ENCODE data around the gene SLC6A12.

The SLC6A12 gene

DNA sequence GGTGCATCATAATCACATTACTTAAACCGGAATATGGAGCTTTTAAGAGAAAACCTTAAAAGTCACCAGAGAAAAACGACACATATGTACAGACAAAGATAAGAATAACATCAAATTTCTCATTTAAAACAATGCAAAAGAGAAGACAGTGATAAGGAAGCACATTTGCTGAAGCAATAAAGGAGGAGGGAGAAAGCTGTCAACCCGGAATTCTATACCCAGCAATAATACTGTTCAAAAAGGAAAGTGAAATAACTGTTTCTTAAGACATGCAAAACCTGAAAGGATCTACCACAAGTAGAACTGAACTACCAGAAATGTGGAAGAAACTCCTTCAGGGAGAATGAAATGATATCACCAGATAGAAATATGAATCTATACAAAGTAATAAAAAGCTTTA lies 33.3 kb upstream of the SLC6A12 start:
- no peaks in the 10 kb centered on the region for H3K36me3 ChIP-seq (replicated peaks)
- H3K27ac ChIP-seq, result no peak overlapping the region
- TF ChIP-seq, protein P1, sequence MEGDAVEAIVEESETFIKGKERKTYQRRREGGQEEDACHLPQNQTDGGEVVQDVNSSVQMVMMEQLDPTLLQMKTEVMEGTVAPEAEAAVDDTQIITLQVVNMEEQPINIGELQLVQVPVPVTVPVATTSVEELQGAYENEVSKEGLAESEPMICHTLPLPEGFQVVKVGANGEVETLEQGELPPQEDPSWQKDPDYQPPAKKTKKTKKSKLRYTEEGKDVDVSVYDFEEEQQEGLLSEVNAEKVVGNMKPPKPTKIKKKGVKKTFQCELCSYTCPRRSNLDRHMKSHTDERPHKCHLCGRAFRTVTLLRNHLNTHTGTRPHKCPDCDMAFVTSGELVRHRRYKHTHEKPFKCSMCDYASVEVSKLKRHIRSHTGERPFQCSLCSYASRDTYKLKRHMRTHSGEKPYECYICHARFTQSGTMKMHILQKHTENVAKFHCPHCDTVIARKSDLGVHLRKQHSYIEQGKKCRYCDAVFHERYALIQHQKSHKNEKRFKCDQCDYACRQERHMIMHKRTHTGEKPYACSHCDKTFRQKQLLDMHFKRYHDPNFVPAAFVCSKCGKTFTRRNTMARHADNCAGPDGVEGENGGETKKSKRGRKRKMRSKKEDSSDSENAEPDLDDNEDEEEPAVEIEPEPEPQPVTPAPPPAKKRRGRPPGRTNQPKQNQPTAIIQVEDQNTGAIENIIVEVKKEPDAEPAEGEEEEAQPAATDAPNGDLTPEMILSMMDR (IDR thresholded peaks at IDR 0.05; ENCODE audit: low read depth, low read length, missing control alignments), result no peak
- in situ Hi-C loops (cut with HindIII; ENCODE audit: low pct_ligation_motif_present, low sequenced_read_pairs), result no loop called here
- no peak for DNase-seq
- H3K4me3 ChIP-seq (ENCODE audit: low read depth, low read length), result no peak overlapping the region
- H3K27me3 ChIP-seq (replicated peaks), result no peaks in the 10 kb centered on the region

DNA sequence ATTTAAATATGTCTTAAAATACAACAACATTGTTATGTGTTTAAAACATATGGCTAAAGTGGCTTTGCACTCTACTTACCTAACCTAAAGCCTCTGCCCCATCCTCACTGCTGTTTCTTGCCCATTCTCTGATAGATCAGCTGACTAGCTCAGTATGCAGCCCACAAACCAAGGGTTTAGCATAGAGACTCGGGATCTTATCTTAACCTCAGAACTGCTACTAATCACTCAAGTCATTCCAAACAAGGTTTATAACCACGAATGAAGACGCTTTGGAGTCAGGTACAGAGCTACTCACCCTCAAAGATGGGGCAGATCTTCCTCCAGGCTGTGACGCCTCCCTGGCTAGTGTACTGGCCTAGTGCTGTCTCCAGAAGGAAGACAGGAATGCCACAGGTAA lies 29.4 kb upstream of the SLC6A12 start:
- Histone ChIP-seq H3K4me3 (ENCODE audit: low read depth, low read length) (no peak overlapping the region), H3K27me3 (replicated peaks) (no peaks in the 10 kb centered on the region), H3K36me3 (replicated peaks) (no peaks in the 10 kb centered on the region), H3K27ac (no peak overlapping the region)
- no peak for DNase-seq
- in situ Hi-C loops (cut with HindIII; ENCODE audit: low pct_ligation_motif_present, low sequenced_read_pairs), result no loop called here
- TF ChIP-seq, protein P1 (IDR thresholded peaks at IDR 0.05; ENCODE audit: low read depth, low read length, missing control alignments), result no peak

DNA sequence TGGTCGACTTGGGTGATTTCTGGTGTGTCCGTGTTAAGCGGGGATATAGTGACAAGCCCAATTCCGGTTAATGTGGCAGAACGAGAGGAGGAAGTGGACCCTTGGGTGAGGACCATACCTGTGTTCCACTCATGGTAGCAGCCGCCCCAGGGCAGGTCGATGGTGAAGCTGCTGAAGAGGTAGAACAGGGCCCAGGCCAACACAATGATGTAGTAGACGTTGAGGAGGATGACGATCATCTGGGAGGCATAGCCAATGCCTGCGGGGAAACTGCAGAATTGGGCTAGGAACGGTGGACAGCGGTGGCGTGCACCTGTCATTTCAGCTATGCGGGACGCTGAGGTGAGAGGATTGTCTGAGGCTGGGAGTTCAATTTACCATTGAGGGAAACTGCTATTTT lies 28.5 kb upstream of the SLC6A12 start:
- DNase-seq, result no peak
- no peaks in the 10 kb centered on the region for H3K36me3 ChIP-seq (replicated peaks)
- in situ Hi-C loops (cut with HindIII; ENCODE audit: low pct_ligation_motif_present, low sequenced_read_pairs), result no loop called here
- no peak overlapping the region for H3K27ac ChIP-seq
- no peaks in the 10 kb centered on the region for H3K27me3 ChIP-seq (replicated peaks)
- TF ChIP-seq, protein P1 (IDR thresholded peaks at IDR 0.05; ENCODE audit: low read depth, low read length, missing control alignments), result no peak
- H3K4me3 ChIP-seq (ENCODE audit: low read depth, low read length), result no peak overlapping the region

DNA sequence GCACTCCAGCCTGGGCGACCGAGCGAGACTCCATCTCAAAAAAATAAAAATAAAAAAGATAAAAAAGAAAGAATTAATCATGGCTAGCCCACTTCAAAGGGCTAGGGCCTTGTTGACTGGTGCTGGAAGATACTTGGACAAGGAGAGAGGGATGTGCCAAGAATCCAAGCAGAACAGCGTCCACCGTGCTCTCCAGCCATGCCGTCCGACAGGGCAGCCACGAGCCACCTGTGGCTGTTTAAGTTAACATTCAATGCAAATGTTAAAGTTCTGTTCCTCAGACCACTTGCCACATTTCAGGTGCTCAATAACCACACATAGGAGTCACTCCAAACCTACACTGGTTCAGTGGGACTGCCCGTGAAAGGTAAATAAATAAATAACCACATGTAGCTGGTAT lies 27.3 kb upstream of the SLC6A12 start:
- Histone ChIP-seq H3K27ac (no peak overlapping the region), H3K36me3 (replicated peaks) (no peaks in the 10 kb centered on the region), H3K4me3 (ENCODE audit: low read depth, low read length) (no peak overlapping the region), H3K27me3 (replicated peaks) (no peaks in the 10 kb centered on the region)
- TF ChIP-seq, protein P1 (IDR thresholded peaks at IDR 0.05; ENCODE audit: low read depth, low read length, missing control alignments), result no peak
- in situ Hi-C loops (cut with HindIII; ENCODE audit: low pct_ligation_motif_present, low sequenced_read_pairs), result no loop called here
- DNase-seq, result no peak

DNA sequence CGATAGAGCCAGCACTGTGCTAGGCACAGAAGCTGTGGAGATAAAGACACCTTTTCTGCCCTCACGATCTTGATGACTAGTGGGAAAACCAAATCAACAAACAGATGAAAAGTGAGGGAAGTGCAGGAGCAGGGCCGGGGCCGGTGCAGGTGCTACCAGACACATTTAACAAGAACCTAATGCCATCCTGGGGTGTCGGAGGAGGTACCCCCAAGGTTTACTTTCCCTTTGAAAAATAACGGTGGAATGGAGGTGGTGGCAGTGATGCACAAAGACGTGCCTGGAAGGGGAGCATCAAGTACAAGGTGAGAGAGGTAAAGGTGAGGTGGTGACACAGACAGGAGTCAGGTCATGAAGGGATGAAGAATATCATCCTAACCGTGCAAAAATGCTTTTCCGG lies 26.6 kb upstream of the SLC6A12 start:
- no peak for DNase-seq
- H3K36me3 ChIP-seq (replicated peaks), result no peaks in the 10 kb centered on the region
- TF ChIP-seq, protein P1 (IDR thresholded peaks at IDR 0.05; ENCODE audit: low read depth, low read length, missing control alignments), result no peak
- no peak overlapping the region for H3K4me3 ChIP-seq (ENCODE audit: low read depth, low read length)
- H3K27ac ChIP-seq, result no peak overlapping the region
- in situ Hi-C loops (cut with HindIII; ENCODE audit: low pct_ligation_motif_present, low sequenced_read_pairs), result no loop called here
- H3K27me3 ChIP-seq (replicated peaks), result no peaks in the 10 kb centered on the region

DNA sequence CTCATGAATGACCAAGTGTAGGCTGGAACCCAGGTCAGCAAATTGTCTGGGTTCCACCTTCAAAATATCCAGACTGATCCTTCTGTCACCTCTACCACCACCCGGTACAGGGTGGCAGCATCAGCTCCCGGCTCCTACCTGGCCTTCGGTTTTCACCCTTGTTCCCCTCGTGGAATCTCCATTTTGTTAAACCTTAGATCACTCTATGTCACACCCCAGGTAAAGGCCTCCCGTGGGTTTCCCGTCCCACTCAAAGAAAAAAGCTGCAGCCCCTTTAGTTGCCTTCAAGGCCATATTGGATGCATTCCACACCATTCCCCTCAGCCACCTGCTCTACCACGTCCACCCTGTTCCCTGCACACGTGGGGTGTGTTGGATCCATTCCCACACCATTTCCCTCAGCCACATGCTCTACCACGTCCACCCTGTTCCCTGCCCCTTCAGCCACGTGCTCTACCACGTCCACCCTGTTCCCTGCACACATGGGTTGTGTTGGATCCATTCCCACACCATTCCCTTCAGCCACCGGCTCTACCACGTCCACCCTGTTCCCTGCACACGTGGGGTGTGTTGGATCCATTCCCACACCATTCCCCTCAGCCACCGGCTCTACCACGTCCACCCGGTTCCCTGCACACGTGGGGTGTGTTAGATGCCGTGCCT lies 24.9 kb upstream of the SLC6A12 start:
- H3K36me3 ChIP-seq (replicated peaks), result no peaks in the 10 kb centered on the region
- no peak overlapping the region for H3K27ac ChIP-seq
- TF ChIP-seq, protein P1 (IDR thresholded peaks at IDR 0.05; ENCODE audit: low read depth, low read length, missing control alignments), result no peak
- H3K27me3 ChIP-seq (replicated peaks), result no peaks in the 10 kb centered on the region
- no peak overlapping the region for H3K4me3 ChIP-seq (ENCODE audit: low read depth, low read length)
- in situ Hi-C loops (cut with HindIII; ENCODE audit: low pct_ligation_motif_present, low sequenced_read_pairs), result no loop called here
- no peak for DNase-seq
